Thymus (tissue), 14 donors: ENCODE results near the gene SDE2. TPM values are rescaled to one million over a fixed set of nuclear protein-coding genes. Genes with fewer than 3 reads are reported as not detected.

Experiments used
- DNase-seq, 9 donors: peaks; one replicate each; pipeline ENCODE4 v3.0.0-alpha.2; 2013; ENCODE audit warnings: low spot score in 9 of 9, low read depth in 6 of 9, missing footprints in 1 of 9
- H3K27ac ChIP-seq, 2 donors: one replicate each; pipeline ENCODE4 v1.5.1; 2013; ENCODE audit warnings: control low read depth in 1 of 2, low read depth in 1 of 2, low read length in 1 of 2, mild to moderate bottlenecking in 1 of 2, moderate library complexity in 1 of 2
- H3K27me3 ChIP-seq, 2 donors: one replicate each; pipeline ENCODE4 v1.5.1; 2013; ENCODE audit warnings: low read length in 1 of 2; ENCODE audit not compliant: control insufficient read depth in 2 of 2, insufficient read depth in 1 of 2
- H3K36me3 ChIP-seq, 2 donors: one replicate each; pipeline ENCODE4 v1.5.1; 2013; ENCODE audit warnings: low read length in 1 of 2, mild to moderate bottlenecking in 1 of 2, moderate library complexity in 1 of 2; ENCODE audit not compliant: control insufficient read depth in 2 of 2, insufficient read depth in 2 of 2
- H3K4me1 ChIP-seq, 2 donors: one replicate each; pipeline ENCODE4 v1.5.1; 2013; ENCODE audit warnings: low read length in 2 of 2; ENCODE audit not compliant: control insufficient read depth in 2 of 2, insufficient read depth in 2 of 2
- H3K4me3 ChIP-seq, 2 donors: one replicate each; pipeline ENCODE4 v1.5.1; 2013; ENCODE audit warnings: low read length in 2 of 2, control low read depth in 1 of 2, mild to moderate bottlenecking in 1 of 2
- H3K9me3 ChIP-seq, 2 donors: one replicate each; pipeline ENCODE4 v1.5.1; 2013; ENCODE audit warnings: low read length in 1 of 2, mild to moderate bottlenecking in 1 of 2; ENCODE audit not compliant: control insufficient read depth in 2 of 2, insufficient read depth in 1 of 2
- WGBS: extraction: QIAGEN DNeasy Blood & Tissue Kit; methylation state at CpG from one replicate; pipeline ENCODE4 v1.1.7; 2013; 5-methylcytosine and 5-hydroxymethylcytosine counted together
- long read RNA-seq, 10 donors: transcript quantifications; one replicate each; lab custom pipeline, GENCODE V29; 2026
- polyA plus RNA-seq: library from polyadenylated mRNA; stranded (reverse); fragments of 200-250 nt; gene quantifications from one replicate; pipeline ENCODE4 v1.2.3, GENCODE V29; 2013
- total RNA-seq: library from RNA; stranded (reverse); fragments of 120-200 nt; gene quantifications from one replicate; pipeline ENCODE4 v1.2.4, GENCODE V29; 2013
- donor health status: healthy.

The SDE2 gene
- 29.7 TPM for total RNA-seq
- polyA plus RNA-seq, result 13.8 TPM
- long read RNA-seq, donor 1, partial matches to known transcripts, result 0 of 1 reads
- long read RNA-seq, donor 1, other reads (novel, unspliced or antisense), result 0 of 1 reads
- long read RNA-seq, donor 2, transcript SDE2-201 (7 exons, 3,975 nt), result major isoform, 13 of 27 reads
- long read RNA-seq, donor 2, partial matches to known transcripts, result 14 of 27 reads
- long read RNA-seq, donor 2, other reads (novel, unspliced or antisense), result 0 of 27 reads
- long read RNA-seq, donor 3, partial matches to known transcripts, result 6 of 6 reads
- long read RNA-seq, donor 3, other reads (novel, unspliced or antisense), result 0 of 6 reads
- long read RNA-seq, donor 4, partial matches to known transcripts, result 0 of 1 reads
- long read RNA-seq, donor 4, other reads (novel, unspliced or antisense), result 0 of 1 reads
- long read RNA-seq, donor 5, transcript SDE2-201 (7 exons, 3,975 nt), result major isoform, 5 of 15 reads
- long read RNA-seq, donor 5, partial matches to known transcripts, result 10 of 15 reads
- long read RNA-seq, donor 5, other reads (novel, unspliced or antisense), result 0 of 15 reads
- long read RNA-seq, donor 6, transcript SDE2-201 (7 exons, 3,975 nt), result major isoform, 9 of 27 reads
- long read RNA-seq, donor 6, partial matches to known transcripts, result 18 of 27 reads
- long read RNA-seq, donor 6, other reads (novel, unspliced or antisense), result 0 of 27 reads
- long read RNA-seq, donor 7, transcript SDE2-201 (7 exons, 3,975 nt), result major isoform, 12 of 12 reads
- long read RNA-seq, donor 7, partial matches to known transcripts, result 0 of 12 reads
- long read RNA-seq, donor 7, other reads (novel, unspliced or antisense), result 0 of 12 reads
- long read RNA-seq, donor 8, partial matches to known transcripts, result 0 of 2 reads
- long read RNA-seq, donor 8, other reads (novel, unspliced or antisense), result 0 of 2 reads
- long read RNA-seq, donor 9, transcript SDE2-201 (7 exons, 3,975 nt), result major isoform, 6 of 12 reads
- long read RNA-seq, donor 9, partial matches to known transcripts, result 6 of 12 reads
- long read RNA-seq, donor 9, other reads (novel, unspliced or antisense), result 0 of 12 reads
- long read RNA-seq, donor 10, partial matches to known transcripts, result 0 of 3 reads
- long read RNA-seq, donor 10, other reads (novel, unspliced or antisense), result 0 of 3 reads

- no peaks in the 10 kb centered on the region for H3K27me3 ChIP-seq
- no peaks in the 10 kb centered on the region for H3K9me3 ChIP-seq
- peaks cover 4 to 15% of the 10 kb centered on the region in 2 donors for H3K36me3 ChIP-seq
- H3K4me1 ChIP-seq, result peaks cover 36 to 68% of the 10 kb centered on the region in 2 donors
- peak within 1 kb of the TSS; percentile 84 to 94 for H3K4me3 ChIP-seq
- peak; percentile 95 to 100 (median 99) for DNase-seq
- WGBS, result under 1% methylated on average over 53 of the region's 53 CpGs
- peak within 1 kb of the TSS; percentile 100 for H3K27ac ChIP-seq
Measured at GRCh38 chr1:225999227-225999911, at the start of gene SDE2. Gene SDE2, minus strand, starts transcription at chr1:225999343. Its CDS starts 31 bp downstream, at chr1:225999312.

DNA sequence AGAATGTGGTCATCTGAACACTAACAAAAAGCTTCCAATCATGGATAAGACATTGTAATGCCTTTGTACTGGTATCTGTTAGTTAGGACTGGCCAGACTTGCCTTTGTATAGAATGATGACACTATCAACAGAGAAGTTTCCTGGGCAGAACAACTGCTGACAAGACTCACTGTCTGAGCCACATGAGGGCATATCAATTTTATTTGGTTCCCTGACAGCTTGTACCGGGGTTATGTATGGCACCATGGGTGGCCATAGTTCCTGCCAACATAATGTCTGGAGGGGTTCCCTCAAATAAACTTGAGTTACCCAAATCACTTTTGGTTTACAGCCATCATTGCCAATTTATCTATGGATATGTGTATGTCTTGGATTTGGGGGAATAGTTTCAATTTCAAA is 49.7 kb upstream of the SDE2 start:
- Histone ChIP-seq H3K27me3 (no peaks in the 10 kb centered on the region), H3K36me3 (peaks cover 4% of the 10 kb centered on the region in 2 donors), H3K27ac (no peak overlapping the region), H3K9me3 (no peaks in the 10 kb centered on the region), H3K4me1 (no peaks in the 10 kb centered on the region), H3K4me3 (no peak overlapping the region)
- WGBS, result 96% methylated on average over 1 of the region's 1 CpG
- DNase-seq, result no peak

GRCh38 chr1:226047495-226047894 is 48.4 kb upstream of the SDE2 start:
- 65% methylated on average over 1 of the region's 1 CpG for WGBS
- H3K4me3 ChIP-seq, result no peak overlapping the region
- no peaks in the 10 kb centered on the region for H3K9me3 ChIP-seq
- H3K36me3 ChIP-seq, result peaks cover 4% of the 10 kb centered on the region in 2 donors
- DNase-seq, result no peak
- H3K27me3 ChIP-seq, result no peaks in the 10 kb centered on the region
- H3K27ac ChIP-seq, result no peak overlapping the region
- H3K4me1 ChIP-seq, result no peaks in the 10 kb centered on the region

- no peaks in the 10 kb centered on the region for H3K27me3 ChIP-seq
- 99% methylated on average over 6 of the region's 6 CpGs for WGBS
- H3K36me3 ChIP-seq, result peaks cover 4% of the 10 kb centered on the region in 2 donors
- DNase-seq, result no peak
- H3K4me3 ChIP-seq, result no peak overlapping the region
- no peak overlapping the region for H3K27ac ChIP-seq
- H3K9me3 ChIP-seq, result no peaks in the 10 kb centered on the region
- H3K4me1 ChIP-seq, result no peaks in the 10 kb centered on the region
Measured at GRCh38 chr1:226046240-226046639, 47.1 kb upstream of the SDE2 start.

- WGBS, result 94% methylated on average over 4 of the region's 4 CpGs
- peaks cover 4% of the 10 kb centered on the region in 2 donors for H3K36me3 ChIP-seq
- H3K4me1 ChIP-seq, result no peaks in the 10 kb centered on the region
- no peak overlapping the region for H3K27ac ChIP-seq
- no peaks in the 10 kb centered on the region for H3K27me3 ChIP-seq
- no peak overlapping the region for H3K4me3 ChIP-seq
- DNase-seq, result no peak
- H3K9me3 ChIP-seq, result no peaks in the 10 kb centered on the region
Measured at GRCh38 chr1:226044514-226045101, 45.5 kb upstream of the SDE2 start.

- H3K36me3 ChIP-seq, result peaks cover 4% of the 10 kb centered on the region in 2 donors
- H3K27ac ChIP-seq, result no peak overlapping the region
- no peaks in the 10 kb centered on the region for H3K27me3 ChIP-seq
- H3K4me1 ChIP-seq, result no peaks in the 10 kb centered on the region
- 88% methylated on average over 1 of the region's 1 CpG for WGBS
- H3K9me3 ChIP-seq, result no peaks in the 10 kb centered on the region
- no peak for DNase-seq
- no peak overlapping the region for H3K4me3 ChIP-seq
Measured at GRCh38 chr1:226041419-226041818, 42.3 kb upstream of the SDE2 start.

DNA sequence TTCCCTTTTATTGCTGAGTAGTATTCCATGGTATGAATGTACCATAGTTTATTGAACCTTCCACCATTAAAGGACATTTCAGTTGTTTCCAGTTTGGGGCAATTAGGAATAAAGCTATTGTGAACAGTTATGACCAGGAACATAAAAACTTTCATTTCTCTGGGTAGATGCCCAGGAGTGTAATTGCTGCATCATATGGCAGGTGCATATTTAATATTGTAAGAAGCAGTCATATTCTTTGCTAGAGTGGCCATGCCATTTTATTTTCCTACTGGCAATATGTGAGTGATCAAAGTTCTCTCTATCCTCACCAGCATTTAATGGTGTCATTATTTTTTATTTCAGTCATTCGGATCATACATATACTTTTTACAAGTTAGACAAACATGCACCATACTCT is 39.5 kb upstream of the SDE2 start:
- no peaks in the 10 kb centered on the region for H3K27me3 ChIP-seq
- no peaks in the 10 kb centered on the region for H3K36me3 ChIP-seq
- no peaks in the 10 kb centered on the region for H3K9me3 ChIP-seq
- H3K27ac ChIP-seq, result no peak overlapping the region
- no peak overlapping the region for H3K4me3 ChIP-seq
- no peak for DNase-seq
- 99% methylated on average over 1 of the region's 1 CpG for WGBS
- no peaks in the 10 kb centered on the region for H3K4me1 ChIP-seq

DNA sequence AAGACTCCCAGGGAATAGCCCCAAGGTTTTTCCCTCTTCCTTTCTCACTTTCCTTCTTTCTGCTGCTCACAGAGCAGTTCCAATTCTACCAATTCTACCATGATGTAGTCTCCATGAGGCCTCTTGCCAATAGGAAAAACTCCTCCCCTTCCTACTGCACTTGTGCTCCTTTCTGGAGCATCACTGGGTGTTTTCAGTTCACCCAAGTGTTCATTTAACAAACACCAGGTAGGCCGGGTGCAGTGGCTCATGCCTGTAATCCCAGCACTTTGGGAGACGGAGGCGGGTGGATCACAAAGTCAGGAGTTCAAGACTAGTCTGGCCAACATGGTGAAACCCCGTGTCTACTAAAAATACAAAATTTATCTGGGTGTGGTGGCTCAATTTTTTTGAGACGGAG is 36.8 kb upstream of the SDE2 start:
- H3K36me3 ChIP-seq, result no peaks in the 10 kb centered on the region
- H3K27me3 ChIP-seq, result no peaks in the 10 kb centered on the region
- 98% methylated on average over 5 of the region's 5 CpGs for WGBS
- H3K4me1 ChIP-seq, result no peaks in the 10 kb centered on the region
- no peak for DNase-seq
- H3K4me3 ChIP-seq, result no peak overlapping the region
- H3K9me3 ChIP-seq, result no peaks in the 10 kb centered on the region
- H3K27ac ChIP-seq, result no peak overlapping the region
